ENCODE measurements around the gene TRNP1.

DNA sequence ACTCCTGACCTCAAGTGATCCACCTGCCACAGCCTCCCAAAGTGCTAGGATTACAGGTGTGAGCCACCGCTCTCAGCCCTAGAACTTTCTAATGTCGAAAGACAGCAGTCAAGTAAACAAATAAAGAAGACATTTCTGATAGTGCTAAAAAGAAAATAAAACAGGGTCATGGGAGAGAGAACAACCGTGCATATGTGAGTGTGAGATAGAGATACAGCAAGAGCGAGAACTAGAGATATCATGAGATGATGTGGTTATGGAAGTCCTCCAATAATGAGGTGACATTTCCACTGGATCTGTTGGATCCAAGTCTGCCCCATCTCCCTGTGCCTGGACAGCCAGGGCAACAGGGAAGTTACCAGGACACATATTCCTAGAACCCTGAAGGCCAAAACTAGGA is 23.7 kb downstream of the TRNP1 start:
- TF ChIP-seq GATA2 (IDR thresholded peaks at IDR 0.05; ENCODE audit: low read depth, low read length): no peak
- no peak for TF ChIP-seq GATA3 (IDR thresholded peaks at IDR 0.05; ENCODE audit: low read depth, low read length)

Data from SH-SY5Y (cell line).